Activated B cell treated with CpG ODN at 0.5 μM for 24 hours (primary cell): ENCODE measurements around the gene RAB22A. TPM values are rescaled to one million over a fixed set of nuclear protein-coding genes. Genes with fewer than 3 reads are reported as not detected.

Experiments used
- ATAC-seq: fragments of 200-7000 bp; cut with Tn5 transposase; one replicate; pipeline ENCODE4 v1.10.0; 2021; ENCODE audit warnings: low read depth, mild to moderate bottlenecking, moderate library complexity
- CTCF ChIA-PET: fragments of 350-600 bp; sonication (Branson Sonifier 250); formaldehyde crosslinking; loops from one replicate; lab custom pipeline; 2021; ENCODE audit warnings: antibody characterized with exemption; lab: Charles Lee
- POLR2A ChIA-PET: fragments of 350-600 bp; sonication (Branson Sonifier 250); formaldehyde crosslinking; loops from one replicate; lab custom pipeline; 2021; ENCODE audit warnings: antibody characterized with exemption; lab: Charles Lee
- DNase-seq: peaks from one replicate; pipeline ENCODE4 v3.0.0; 2022
- H3K27ac Mint-ChIP-seq: one replicate; pipeline ENCODE4 v1.8.0; 2020; ENCODE audit warnings: mixed read lengths
- H3K27me3 Mint-ChIP-seq: one replicate; pipeline ENCODE4 v1.8.0; 2021; ENCODE audit warnings: mixed read lengths
- H3K36me3 Mint-ChIP-seq: one replicate; pipeline ENCODE4 v1.8.0; 2021; ENCODE audit warnings: low read depth, mixed read lengths
- H3K4me1 Mint-ChIP-seq: one replicate; pipeline ENCODE4 v1.8.0; 2021; ENCODE audit warnings: mixed read lengths
- H3K4me3 Mint-ChIP-seq: one replicate; pipeline ENCODE4 v1.8.0; 2020; ENCODE audit warnings: mild to moderate bottlenecking, mixed read lengths
- H3K9me3 Mint-ChIP-seq: one replicate; pipeline ENCODE4 v1.8.0; 2020; ENCODE audit warnings: mixed read lengths
- intact Hi-C: fragments of 100-400 bp; cut with micrococcal nuclease; formaldehyde crosslinking; loops from one replicate; pipeline ENCODE4 v1.15.1; 2024
- total RNA-seq: library from RNA; stranded (reverse); gene quantifications from 2 replicates; pipeline ENCODE4 v1.2.3, GENCODE V29; 2022
- TF ChIP-seq, protein P1 (sequence below): fragments of 200-600 bp; IDR thresholded peaks from one replicate; pipeline ENCODE4 v1.8.0; 2022; ENCODE audit warnings: antibody characterized with exemption, mild to moderate bottlenecking

RAB22A gene
- total RNA-seq, 1 donor from 2014 or later = 15.7 TPM

DNA sequence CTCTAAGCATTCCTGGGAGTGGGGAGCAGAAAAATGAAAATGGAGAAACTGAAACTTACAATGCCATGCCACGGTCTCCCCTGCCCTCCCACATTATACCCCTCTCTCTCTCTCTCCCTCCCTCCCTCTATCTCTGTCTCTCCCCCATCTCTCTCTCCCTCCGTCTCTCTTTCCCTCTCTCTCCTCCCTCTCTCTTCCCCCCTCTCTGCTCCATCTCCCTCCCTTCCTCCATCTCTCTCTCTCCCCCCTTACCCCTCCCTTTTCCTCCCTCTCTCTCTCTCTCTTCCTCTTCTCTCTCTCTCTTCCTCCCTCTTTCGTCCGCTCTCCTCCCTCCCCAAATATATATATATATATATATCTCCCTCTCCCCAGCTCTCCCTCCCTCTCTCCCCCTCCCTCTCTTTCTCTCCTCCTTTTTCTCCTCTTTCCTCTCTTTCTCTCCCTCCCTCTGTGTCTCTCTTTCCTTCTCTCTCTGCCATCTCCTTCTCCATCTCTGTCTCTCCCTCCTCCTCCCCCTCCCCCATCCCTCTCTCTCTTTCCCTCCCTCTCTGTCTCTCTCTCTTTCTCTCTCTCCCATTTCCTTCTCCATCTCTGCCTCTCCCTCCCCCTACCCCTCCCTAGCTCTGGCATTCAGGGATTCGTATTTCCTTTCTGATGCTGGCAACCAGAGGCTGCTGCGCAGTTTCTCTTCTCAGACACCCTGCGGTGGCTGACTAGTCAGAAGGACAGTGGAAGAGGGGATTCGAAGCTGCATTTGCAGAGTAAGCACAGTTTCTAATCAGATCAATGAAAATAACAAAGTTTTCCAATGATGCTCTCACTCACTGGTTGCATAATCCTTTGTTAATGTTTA lies 65.6 kb downstream of the RAB22A start:
- intact Hi-C loops = no loop called here
- no peaks in the 10 kb centered on the region for H3K9me3 Mint-ChIP-seq
- ChIA-PET POLR2A (no interaction called here), CTCF (no interaction called here)
- ATAC-seq = no peak
- H3K36me3 Mint-ChIP-seq = no peaks in the 10 kb centered on the region
- H3K27ac Mint-ChIP-seq = no peak overlapping the region
- H3K4me3 Mint-ChIP-seq = no peak overlapping the region
- H3K27me3 Mint-ChIP-seq = peaks cover 26% of the 10 kb centered on the region
- H3K4me1 Mint-ChIP-seq = no peaks in the 10 kb centered on the region
- DNase-seq = no peak
- TF ChIP-seq, protein P1, sequence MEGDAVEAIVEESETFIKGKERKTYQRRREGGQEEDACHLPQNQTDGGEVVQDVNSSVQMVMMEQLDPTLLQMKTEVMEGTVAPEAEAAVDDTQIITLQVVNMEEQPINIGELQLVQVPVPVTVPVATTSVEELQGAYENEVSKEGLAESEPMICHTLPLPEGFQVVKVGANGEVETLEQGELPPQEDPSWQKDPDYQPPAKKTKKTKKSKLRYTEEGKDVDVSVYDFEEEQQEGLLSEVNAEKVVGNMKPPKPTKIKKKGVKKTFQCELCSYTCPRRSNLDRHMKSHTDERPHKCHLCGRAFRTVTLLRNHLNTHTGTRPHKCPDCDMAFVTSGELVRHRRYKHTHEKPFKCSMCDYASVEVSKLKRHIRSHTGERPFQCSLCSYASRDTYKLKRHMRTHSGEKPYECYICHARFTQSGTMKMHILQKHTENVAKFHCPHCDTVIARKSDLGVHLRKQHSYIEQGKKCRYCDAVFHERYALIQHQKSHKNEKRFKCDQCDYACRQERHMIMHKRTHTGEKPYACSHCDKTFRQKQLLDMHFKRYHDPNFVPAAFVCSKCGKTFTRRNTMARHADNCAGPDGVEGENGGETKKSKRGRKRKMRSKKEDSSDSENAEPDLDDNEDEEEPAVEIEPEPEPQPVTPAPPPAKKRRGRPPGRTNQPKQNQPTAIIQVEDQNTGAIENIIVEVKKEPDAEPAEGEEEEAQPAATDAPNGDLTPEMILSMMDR = no peak

DNA sequence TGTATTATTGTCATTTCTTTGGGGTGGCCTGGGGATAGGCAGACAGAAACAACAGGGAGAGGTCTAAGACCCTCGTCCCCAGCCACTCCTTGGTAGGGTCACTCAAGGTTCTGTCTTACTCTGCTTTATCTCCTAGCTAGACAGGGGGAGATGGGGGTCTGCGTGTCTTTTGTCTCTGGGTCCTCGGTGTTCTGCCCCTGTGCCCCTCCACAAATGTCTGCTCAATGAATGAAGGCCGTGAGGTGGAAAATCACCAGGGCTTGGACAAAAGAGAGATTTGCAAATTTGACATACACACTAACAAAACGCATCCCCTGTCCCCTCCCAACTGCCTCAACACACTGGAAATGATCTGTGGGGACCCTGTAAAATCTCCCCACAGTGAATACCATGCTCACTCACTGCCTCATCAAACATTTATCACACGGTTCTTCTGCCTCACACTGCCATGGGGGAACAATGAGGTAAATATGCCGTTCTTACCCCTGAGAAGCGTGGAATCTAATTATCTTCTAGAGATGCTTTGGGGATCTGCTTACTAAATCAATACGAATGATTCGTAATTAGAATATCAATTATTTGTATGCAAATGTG lies 66.3 kb downstream of the RAB22A start:
- no peaks in the 10 kb centered on the region for H3K4me1 Mint-ChIP-seq
- ATAC-seq (no peak), DNase-seq (no peak)
- no peak overlapping the region for H3K4me3 Mint-ChIP-seq
- ChIA-PET CTCF (no interaction called here), POLR2A (no interaction called here)
- H3K36me3 Mint-ChIP-seq = no peaks in the 10 kb centered on the region
- H3K27me3 Mint-ChIP-seq = peaks cover 28% of the 10 kb centered on the region
- TF ChIP-seq, protein P1 = no peak
- no peak overlapping the region for H3K27ac Mint-ChIP-seq
- intact Hi-C loops = no loop called here
- H3K9me3 Mint-ChIP-seq = peaks cover 1% of the 10 kb centered on the region

DNA sequence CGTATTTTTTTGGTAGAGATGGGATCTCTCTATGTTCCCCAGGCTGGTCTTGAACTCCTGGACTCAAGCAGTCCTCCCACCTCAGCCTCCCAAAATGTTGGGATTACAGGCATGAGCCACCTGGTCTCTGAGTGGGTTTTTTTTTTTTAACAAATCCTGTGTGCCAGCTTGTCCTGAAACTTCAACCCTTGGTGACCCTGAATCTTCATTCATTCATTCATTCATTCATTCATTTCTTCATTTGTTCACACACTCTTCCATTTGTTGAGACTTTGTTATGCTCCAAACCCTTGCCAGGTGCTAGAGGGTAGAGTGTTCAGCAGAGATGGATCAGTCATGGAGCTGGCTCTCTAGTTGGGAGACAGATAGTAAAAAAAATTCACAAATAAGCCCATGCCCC lies 67.5 kb downstream of the RAB22A start:
- Mint-ChIP-seq H3K9me3 (peaks cover 12% of the 10 kb centered on the region), H3K27ac (no peak overlapping the region), H3K4me3 (no peak overlapping the region), H3K36me3 (no peaks in the 10 kb centered on the region), H3K27me3 (peaks cover 35% of the 10 kb centered on the region), H3K4me1 (no peaks in the 10 kb centered on the region)
- ChIA-PET POLR2A (interaction anchor here (0.6 kb wide), 1 partner anchor 727 kb away, joined by 4 read pairs; no protein-coding TSS in a partner anchor), CTCF (interaction anchor here (1.1 kb wide), 1 partner anchor 9 kb away, joined by 3 read pairs; no protein-coding TSS in a partner anchor)
- no peak for ATAC-seq
- TF ChIP-seq, protein P1 = no peak
- intact Hi-C loops = no loop called here
- no peak for DNase-seq

DNA sequence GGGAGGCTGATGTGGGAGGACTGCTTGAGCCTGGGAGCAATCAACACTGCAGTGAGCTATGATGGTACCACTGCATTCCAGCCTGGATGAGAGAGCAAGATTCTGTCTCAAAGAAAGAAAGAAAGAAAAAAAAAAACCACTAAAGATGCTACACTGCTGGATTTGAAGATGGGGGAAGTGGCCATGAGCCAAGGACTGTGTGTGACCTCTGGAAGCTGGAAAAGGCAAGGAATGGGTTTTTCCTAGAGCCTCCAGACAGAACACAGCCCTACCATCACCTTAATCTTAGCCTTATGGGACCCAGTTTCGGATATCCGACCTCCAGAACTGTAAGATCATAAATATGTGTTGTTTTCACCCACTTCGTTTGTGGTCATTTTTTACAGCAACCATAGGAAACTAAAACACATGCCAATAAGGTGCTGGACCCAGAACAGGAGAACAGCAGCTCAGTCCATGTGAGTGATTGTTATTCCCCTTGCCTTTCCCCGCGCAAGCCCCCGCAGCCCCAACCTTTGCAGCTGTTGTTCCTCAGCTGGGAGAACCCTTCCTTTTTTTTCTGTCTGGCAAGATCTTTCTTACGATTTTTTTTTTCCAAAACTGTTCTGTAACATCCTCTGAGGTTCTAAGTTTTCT lies 68.4 kb downstream of the RAB22A start:
- intact Hi-C loops = no loop called here
- ATAC-seq (no peak), DNase-seq (no peak)
- H3K27me3 Mint-ChIP-seq = peaks cover 40% of the 10 kb centered on the region
- CTCF ChIA-PET = interaction anchor here (1.1 kb wide), 1 partner anchor 10 kb away, joined by 3 read pairs; no protein-coding TSS in a partner anchor
- no peaks in the 10 kb centered on the region for H3K4me1 Mint-ChIP-seq
- H3K36me3 Mint-ChIP-seq = no peaks in the 10 kb centered on the region
- peaks cover 12% of the 10 kb centered on the region for H3K9me3 Mint-ChIP-seq
- TF ChIP-seq, protein P1 = no peak
- H3K27ac Mint-ChIP-seq = no peak overlapping the region
- H3K4me3 Mint-ChIP-seq = no peak overlapping the region
- POLR2A ChIA-PET = interaction anchor here (0.6 kb wide), 1 partner anchor 726 kb away, joined by 4 read pairs; no protein-coding TSS in a partner anchor

DNA sequence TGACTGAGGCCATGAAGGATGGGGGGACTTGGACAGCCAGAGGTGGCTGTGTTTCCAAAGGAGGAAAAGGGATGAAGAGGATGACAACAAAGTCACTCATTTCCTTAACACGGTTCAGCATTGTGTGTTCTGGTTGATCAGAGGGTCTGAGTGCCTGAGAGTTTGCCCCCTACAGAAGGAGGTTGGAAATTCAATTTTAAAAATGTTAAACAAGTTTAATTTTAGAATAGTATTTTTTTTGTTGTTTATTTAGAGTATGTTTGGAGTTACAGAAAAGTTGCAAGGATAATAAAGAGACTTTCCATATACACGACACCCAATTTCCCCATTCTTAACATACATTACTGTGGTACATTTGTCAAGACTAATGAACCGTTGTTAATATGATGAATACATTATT lies 69.2 kb downstream of the RAB22A start:
- ChIA-PET CTCF (no interaction called here), POLR2A (no interaction called here)
- Mint-ChIP-seq H3K27me3 (peaks cover 47% of the 10 kb centered on the region), H3K27ac (no peak overlapping the region), H3K4me3 (no peak overlapping the region), H3K4me1 (no peaks in the 10 kb centered on the region), H3K9me3 (peaks cover 12% of the 10 kb centered on the region), H3K36me3 (no peaks in the 10 kb centered on the region)
- ATAC-seq (no peak), DNase-seq (no peak)
- TF ChIP-seq, protein P1 = no peak
- intact Hi-C loops = no loop called here
